ENCODE data around the gene L3MBTL4. TPM values are rescaled to one million over a fixed set of nuclear protein-coding genes. Genes with fewer than 3 reads are reported as not detected.

The L3MBTL4 gene
- total RNA-seq, 3 donors from 2014 or later: 4.9 to 13.9 (median 5.4) TPM

DNA sequence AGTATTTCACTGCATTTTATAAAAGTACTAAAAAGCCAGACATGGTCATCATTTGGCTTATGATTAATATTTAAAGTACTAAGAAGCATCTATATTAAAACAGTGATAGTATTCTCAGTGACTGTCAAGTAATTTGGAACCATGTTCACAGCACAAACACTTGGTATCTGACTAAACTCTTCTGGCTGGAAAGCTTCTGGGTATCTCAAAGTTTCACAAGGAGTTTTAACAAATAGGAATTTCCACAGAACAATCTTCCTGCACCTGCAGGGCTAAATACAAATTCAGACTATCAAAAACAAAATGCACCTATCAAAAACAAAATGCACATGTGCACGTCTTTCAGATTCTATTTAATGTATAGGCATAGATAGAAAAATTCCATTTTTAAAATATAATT lies 158.8 kb downstream of the L3MBTL4 start:
- no peaks in the 10 kb centered on the region for H3K36me3 ChIP-seq (ENCODE audit: low read depth)
- intact Hi-C loops (cut with DNase I, micrococcal nuclease): no loop called here
- TF ChIP-seq, protein P1, sequence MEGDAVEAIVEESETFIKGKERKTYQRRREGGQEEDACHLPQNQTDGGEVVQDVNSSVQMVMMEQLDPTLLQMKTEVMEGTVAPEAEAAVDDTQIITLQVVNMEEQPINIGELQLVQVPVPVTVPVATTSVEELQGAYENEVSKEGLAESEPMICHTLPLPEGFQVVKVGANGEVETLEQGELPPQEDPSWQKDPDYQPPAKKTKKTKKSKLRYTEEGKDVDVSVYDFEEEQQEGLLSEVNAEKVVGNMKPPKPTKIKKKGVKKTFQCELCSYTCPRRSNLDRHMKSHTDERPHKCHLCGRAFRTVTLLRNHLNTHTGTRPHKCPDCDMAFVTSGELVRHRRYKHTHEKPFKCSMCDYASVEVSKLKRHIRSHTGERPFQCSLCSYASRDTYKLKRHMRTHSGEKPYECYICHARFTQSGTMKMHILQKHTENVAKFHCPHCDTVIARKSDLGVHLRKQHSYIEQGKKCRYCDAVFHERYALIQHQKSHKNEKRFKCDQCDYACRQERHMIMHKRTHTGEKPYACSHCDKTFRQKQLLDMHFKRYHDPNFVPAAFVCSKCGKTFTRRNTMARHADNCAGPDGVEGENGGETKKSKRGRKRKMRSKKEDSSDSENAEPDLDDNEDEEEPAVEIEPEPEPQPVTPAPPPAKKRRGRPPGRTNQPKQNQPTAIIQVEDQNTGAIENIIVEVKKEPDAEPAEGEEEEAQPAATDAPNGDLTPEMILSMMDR (IDR thresholded peaks at IDR 0.05): no peak
- peaks cover 5% of the 10 kb centered on the region for H3K9me3 ChIP-seq
- no peaks in the 10 kb centered on the region for H3K4me1 ChIP-seq (ENCODE audit: low read depth)
- no peak overlapping the region for H3K4me3 ChIP-seq
- ATAC-seq (no peak), DNase-seq (no peak)

DNA sequence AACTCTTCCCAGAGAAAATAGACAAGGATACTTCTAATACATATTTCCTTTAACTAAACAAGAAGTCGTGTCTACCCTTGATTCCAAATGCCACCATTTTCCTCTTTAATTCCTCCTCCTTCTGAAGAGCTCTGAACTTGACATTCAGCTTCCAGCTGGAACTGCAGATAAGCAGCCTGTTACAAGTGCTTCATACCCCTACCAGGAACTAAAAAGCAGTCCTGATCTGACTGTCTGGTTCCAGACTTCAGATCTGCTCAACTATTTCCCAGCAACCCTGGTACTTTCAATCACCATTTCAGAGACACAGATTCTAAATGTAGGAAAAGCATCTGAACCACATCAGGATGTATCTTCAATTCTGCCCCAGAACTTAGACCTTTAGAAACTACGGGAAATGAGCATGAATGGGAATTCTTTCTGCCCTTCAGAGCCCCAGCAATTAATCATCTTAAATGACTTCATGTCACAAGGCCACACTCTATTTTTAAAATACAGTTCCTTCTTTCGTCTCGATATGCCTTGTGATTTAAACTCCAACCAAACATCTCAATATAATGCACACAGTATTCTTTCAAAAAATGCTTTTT lies 159.5 kb downstream of the L3MBTL4 start:
- intact Hi-C loops (cut with DNase I, micrococcal nuclease): no loop called here

GRCh38 chr18:6254456-6254855 lies 160.3 kb downstream of the L3MBTL4 start:
- H3K9me3 ChIP-seq: no peaks in the 10 kb centered on the region
- no peaks in the 10 kb centered on the region for H3K36me3 ChIP-seq (ENCODE audit: low read depth)
- no peak overlapping the region for H3K4me3 ChIP-seq
- intact Hi-C loops (cut with DNase I, micrococcal nuclease): no loop called here
- H3K4me1 ChIP-seq (ENCODE audit: low read depth): no peaks in the 10 kb centered on the region
- TF ChIP-seq, protein P1 (IDR thresholded peaks at IDR 0.05): no peak
- ATAC-seq (no peak), DNase-seq (no peak)

More for the DNA sequence above, 159.5 kb downstream of the L3MBTL4 start:
- Histone ChIP-seq H3K36me3 (ENCODE audit: low read depth) (no peaks in the 10 kb centered on the region), H3K9me3 (peaks cover 4% of the 10 kb centered on the region), H3K4me1 (ENCODE audit: low read depth) (no peaks in the 10 kb centered on the region), H3K4me3 (no peak overlapping the region)
- no peak for ATAC-seq
- no peak for DNase-seq
- TF ChIP-seq, protein P1 (IDR thresholded peaks at IDR 0.05): no peak

DNA sequence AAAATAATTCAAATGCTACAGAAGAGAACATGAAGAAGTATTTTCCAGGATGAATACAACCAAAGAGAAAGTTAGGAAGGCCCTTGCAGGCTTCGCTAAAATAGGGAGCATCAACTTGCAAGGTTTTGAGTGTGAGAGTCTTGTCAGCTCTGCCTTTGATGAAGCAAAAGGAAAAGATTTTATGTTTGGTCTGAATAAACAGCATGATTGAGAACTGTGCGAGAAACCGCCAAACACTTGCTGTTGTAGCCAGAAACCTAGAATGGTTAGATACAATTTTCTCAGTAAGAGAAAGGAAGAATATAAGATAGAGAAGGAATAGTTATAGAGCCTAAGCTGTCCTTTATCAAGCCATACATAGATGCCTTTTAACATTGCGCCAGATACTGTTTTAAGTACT lies 163.6 kb downstream of the L3MBTL4 start:
- Histone ChIP-seq H3K36me3 (ENCODE audit: low read depth) (no peaks in the 10 kb centered on the region), H3K9me3 (no peaks in the 10 kb centered on the region), H3K4me1 (ENCODE audit: low read depth) (no peaks in the 10 kb centered on the region), H3K4me3 (no peak overlapping the region)
- intact Hi-C loops (cut with DNase I, micrococcal nuclease): no loop called here
- TF ChIP-seq, protein P1 (IDR thresholded peaks at IDR 0.05): no peak
- DNase-seq: no peak
- ATAC-seq: no peak

DNA sequence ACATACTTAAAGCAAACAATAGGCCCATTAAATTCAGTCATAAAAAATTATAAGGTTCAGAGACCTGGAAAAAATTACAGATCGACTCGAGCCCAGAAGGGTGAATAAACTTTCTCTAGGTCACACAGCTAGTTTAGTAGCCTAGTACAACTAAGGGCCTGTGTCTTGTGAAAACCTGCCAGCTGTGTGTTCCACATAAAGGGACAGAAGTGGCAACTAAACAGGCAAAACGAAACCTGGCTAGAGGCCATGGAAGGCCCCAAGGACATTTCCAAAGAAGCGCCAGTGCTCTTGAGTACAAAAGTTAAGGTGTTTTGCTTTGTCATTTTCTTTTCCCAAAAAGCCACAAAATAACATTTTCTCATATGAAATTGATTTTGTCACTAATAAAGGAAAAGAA lies 164.9 kb downstream of the L3MBTL4 start:
- TF ChIP-seq, protein P1 (IDR thresholded peaks at IDR 0.05): no peak
- H3K4me1 ChIP-seq (ENCODE audit: low read depth): no peaks in the 10 kb centered on the region
- no peak for ATAC-seq
- no peaks in the 10 kb centered on the region for H3K36me3 ChIP-seq (ENCODE audit: low read depth)
- DNase-seq: peak in 1 of 3 donors; percentile 14
- intact Hi-C loops (cut with DNase I, micrococcal nuclease): no loop called here
- H3K9me3 ChIP-seq: no peaks in the 10 kb centered on the region
- H3K4me3 ChIP-seq: no peak overlapping the region

GRCh38 chr18:6249170-6249569 lies 165.5 kb downstream of the L3MBTL4 start:
- no peak for ATAC-seq
- DNase-seq: no peak
- Histone ChIP-seq H3K9me3 (no peaks in the 10 kb centered on the region), H3K4me3 (no peak overlapping the region), H3K36me3 (ENCODE audit: low read depth) (no peaks in the 10 kb centered on the region), H3K4me1 (ENCODE audit: low read depth) (no peaks in the 10 kb centered on the region)
- TF ChIP-seq, protein P1 (IDR thresholded peaks at IDR 0.05): no peak
- intact Hi-C loops (cut with DNase I, micrococcal nuclease): no loop called here

Measured in mucosa of descending colon (tissue), 3 donors.